HG03039 (cell line): ENCODE results near the gene GPR89A.
"Not testable (repeated sequence)": the region's sequence is repeated elsewhere in the genome, so short reads cannot be mapped to it uniquely, and the experiment has no call there.

Experiments
- ATAC-seq: cut with Tn5 transposase; IDR thresholded peaks from one replicate; pipeline ENCODE4 v1.9.1; 2021; ENCODE audit warnings: mild to moderate bottlenecking, moderate library complexity; ENCODE audit not compliant: unreplicated experiment

The GPR89A gene

GRCh38 chr1:145716641-145717345 is 109.0 kb downstream of the GPR89A start:
- ATAC-seq, result no peak

GRCh38 chr1:145717833-145718232 is 110.0 kb downstream of the GPR89A start:
- ATAC-seq, result no peak

GRCh38 chr1:145718465-145718864 is 110.7 kb downstream of the GPR89A start:
- not testable (repeated sequence) for ATAC-seq

- ATAC-seq, result no peak
Measured at GRCh38 chr1:145719230-145720079, 111.7 kb downstream of the GPR89A start, which contains the start of gene CD160. TSS of gene CD160 (plus strand) at chr1:145719499. CDS start at chr1:145728328, 8,829 bp downstream.
